A549 treated with dexamethasone at 1 μM for 4 hours (cell line): ENCODE results near the gene NIPBL. TPM values are rescaled to one million over a fixed set of nuclear protein-coding genes. Genes with fewer than 3 reads are reported as not detected.

Experiments
- total RNA-seq: library from RNA; stranded (reverse); fragments of 200-300 nt; extraction: Qiagen RNA extraction; gene quantifications from 5 replicates; pipeline ENCODE4 v1.2.3, GENCODE V29; 2022

Gene NIPBL, protein sequence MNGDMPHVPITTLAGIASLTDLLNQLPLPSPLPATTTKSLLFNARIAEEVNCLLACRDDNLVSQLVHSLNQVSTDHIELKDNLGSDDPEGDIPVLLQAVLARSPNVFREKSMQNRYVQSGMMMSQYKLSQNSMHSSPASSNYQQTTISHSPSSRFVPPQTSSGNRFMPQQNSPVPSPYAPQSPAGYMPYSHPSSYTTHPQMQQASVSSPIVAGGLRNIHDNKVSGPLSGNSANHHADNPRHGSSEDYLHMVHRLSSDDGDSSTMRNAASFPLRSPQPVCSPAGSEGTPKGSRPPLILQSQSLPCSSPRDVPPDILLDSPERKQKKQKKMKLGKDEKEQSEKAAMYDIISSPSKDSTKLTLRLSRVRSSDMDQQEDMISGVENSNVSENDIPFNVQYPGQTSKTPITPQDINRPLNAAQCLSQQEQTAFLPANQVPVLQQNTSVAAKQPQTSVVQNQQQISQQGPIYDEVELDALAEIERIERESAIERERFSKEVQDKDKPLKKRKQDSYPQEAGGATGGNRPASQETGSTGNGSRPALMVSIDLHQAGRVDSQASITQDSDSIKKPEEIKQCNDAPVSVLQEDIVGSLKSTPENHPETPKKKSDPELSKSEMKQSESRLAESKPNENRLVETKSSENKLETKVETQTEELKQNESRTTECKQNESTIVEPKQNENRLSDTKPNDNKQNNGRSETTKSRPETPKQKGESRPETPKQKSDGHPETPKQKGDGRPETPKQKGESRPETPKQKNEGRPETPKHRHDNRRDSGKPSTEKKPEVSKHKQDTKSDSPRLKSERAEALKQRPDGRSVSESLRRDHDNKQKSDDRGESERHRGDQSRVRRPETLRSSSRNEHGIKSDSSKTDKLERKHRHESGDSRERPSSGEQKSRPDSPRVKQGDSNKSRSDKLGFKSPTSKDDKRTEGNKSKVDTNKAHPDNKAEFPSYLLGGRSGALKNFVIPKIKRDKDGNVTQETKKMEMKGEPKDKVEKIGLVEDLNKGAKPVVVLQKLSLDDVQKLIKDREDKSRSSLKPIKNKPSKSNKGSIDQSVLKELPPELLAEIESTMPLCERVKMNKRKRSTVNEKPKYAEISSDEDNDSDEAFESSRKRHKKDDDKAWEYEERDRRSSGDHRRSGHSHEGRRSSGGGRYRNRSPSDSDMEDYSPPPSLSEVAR (N-terminal part only)
- 13.0 to 18.9 TPM (median 14.9 TPM) in 5 replicates for total RNA-seq

DNA sequence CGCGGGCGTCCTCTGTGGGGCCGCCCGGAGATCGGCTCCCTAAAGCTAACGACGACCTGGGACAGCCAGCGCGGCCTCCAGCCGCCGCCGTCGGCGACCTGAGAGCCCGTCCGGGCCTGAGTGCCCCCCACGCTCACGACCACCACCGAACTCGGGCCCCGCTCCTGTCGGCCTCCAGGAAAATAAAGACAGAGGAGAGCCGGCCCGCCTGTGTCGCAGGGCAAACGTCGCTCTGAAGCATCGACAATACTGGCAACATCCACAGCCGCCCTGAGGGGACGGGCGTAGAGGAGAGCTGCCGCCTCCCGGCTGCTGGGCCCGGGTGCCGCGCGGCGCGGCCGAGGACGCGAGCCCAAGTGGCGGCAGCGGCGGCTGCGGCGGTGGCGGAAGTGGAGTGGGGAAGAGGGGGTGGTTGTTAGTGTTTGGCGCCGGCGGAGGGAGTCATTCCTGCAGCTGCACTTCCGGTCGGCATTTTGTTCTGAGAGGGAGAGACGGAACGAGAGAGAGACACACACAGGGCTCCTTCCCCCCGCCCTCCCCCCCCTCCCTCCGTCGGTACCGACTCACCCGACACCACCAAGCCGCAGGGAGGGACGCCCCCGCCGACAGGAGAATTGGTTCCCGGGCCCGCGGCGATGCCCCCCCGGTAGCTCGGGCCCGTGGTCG is at the start of gene NIPBL:
Gene NIPBL (plus strand): TSS at position 471 of the 666 bp plus-strand sequence. CDS start 76,928 bp downstream, outside the sequence.

